ENCODE results near the gene VSNL1.

The VSNL1 gene

DNA sequence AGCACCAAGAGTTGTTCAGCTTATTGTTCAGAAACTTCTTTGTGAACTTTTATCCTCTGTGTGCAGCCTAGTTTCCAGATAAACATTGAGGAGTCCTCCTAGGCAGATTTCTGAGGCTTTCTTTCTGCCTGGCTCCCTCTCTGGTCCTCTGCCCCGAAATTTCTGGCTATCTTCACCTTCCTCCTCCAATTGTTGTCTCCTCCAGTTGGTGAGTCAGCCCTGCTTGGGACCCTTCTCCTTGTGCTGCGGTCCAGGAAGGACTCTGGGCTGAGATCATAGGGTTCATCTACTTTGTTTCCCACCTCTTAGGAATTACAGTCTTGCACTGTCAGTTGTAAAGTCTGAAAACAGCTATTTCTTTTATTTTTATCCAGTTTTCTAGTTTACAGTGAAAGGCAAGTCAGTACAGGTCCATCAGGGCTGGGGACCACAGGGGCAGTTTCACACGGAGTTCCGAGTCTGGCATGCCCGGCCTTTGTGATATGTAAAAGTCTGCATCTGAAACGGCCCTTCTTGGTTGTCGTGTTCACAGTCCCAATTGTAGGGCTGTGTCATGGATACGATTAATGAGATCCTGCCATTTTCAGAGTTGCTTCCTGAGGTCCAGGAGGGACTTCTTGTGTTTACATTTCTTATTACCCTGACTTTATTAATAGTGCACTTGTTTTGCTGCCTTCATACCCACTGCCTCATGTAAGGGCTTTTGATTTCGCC lies 112.3 kb downstream of the VSNL1 start:
- H3K9ac ChIP-seq (ENCODE audit: low read depth in 1 of 2, low read length in 2 of 2): no peak overlapping the region
- peaks cover 0 to 3% of the 10 kb centered on the region in 2 donors for H3K36me3 ChIP-seq (ENCODE audit: control insufficient read depth in 2 of 2, insufficient read depth in 2 of 2, low read length in 2 of 2)
- H3K9me3 ChIP-seq (ENCODE audit: control insufficient read depth in 2 of 2, low read length in 2 of 2): no peaks in the 10 kb centered on the region
- peaks cover 0 to 3% of the 10 kb centered on the region in 2 donors for H3K4me1 ChIP-seq (ENCODE audit: control insufficient read depth in 2 of 2, insufficient read depth in 2 of 2, low read length in 2 of 2)
- H3K27ac ChIP-seq (ENCODE audit: low read depth in 2 of 2, low read length in 2 of 2): no peak overlapping the region
- H3K27me3 ChIP-seq (ENCODE audit: control insufficient read depth in 2 of 2, insufficient read depth in 2 of 2, low read length in 2 of 2): no peaks in the 10 kb centered on the region
- H3K4me3 ChIP-seq (ENCODE audit: low read length in 2 of 2): no peak overlapping the region

DNA sequence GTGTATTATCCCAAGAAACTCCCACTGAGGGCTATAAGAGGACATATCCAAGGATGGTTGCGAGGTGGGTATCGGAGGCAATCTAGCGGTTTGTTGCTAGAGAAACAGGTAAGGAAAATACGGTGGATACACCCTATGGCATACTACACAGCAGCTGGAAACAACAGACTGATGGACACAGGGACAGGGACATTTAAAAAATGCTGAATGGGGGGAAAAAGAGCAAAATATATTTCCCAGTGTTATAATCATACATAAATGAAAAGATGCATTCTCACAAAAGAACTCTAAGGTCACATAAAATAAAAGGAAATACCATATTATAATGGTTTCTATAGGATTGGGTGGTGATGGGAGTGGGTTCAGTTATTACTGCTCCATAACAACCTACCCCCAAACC lies 117.3 kb downstream of the VSNL1 start:
- Histone ChIP-seq H3K27me3 (ENCODE audit: control insufficient read depth in 2 of 2, insufficient read depth in 2 of 2, low read length in 2 of 2) (no peaks in the 10 kb centered on the region), H3K9me3 (ENCODE audit: control insufficient read depth in 2 of 2, low read length in 2 of 2) (no peaks in the 10 kb centered on the region), H3K4me3 (ENCODE audit: low read length in 2 of 2) (no peak overlapping the region), H3K4me1 (ENCODE audit: control insufficient read depth in 2 of 2, insufficient read depth in 2 of 2, low read length in 2 of 2) (no peaks in the 10 kb centered on the region), H3K27ac (ENCODE audit: low read depth in 2 of 2, low read length in 2 of 2) (no peak overlapping the region), H3K9ac (ENCODE audit: low read depth in 1 of 2, low read length in 2 of 2) (no peak overlapping the region), H3K36me3 (ENCODE audit: control insufficient read depth in 2 of 2, insufficient read depth in 2 of 2, low read length in 2 of 2) (peaks cover 0 to 4% of the 10 kb centered on the region in 2 donors)

DNA sequence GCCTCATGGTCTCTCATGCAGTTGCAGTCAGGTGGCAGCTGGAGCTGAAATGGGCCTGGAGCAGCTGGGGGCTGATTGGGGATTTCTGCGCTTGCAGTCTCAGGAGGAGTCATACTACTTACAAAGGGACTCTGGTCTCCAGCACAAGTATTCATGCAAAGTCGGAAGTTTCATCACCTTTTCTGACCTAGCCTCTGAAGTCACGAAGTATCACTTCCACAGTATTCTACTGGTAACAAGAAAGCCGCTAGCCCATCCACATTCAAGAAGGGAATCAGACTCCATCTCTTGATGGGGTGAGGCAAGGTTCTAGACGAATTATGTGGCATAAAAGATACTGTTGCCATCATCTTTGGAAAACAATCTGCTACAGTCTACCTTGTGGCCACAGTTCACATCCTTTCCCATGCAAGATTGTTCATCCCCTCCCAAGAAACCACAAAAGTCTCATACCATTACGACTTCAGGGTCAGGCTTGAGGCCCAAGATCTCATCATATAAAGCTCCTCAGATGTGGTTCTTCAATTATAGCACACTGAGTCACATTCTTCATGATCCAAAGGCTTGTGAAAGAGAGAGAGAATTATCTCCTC lies 117.9 kb downstream of the VSNL1 start:
- Histone ChIP-seq H3K27me3 (ENCODE audit: control insufficient read depth in 2 of 2, insufficient read depth in 2 of 2, low read length in 2 of 2) (no peaks in the 10 kb centered on the region), H3K27ac (ENCODE audit: low read depth in 2 of 2, low read length in 2 of 2) (no peak overlapping the region), H3K9me3 (ENCODE audit: control insufficient read depth in 2 of 2, low read length in 2 of 2) (no peaks in the 10 kb centered on the region), H3K36me3 (ENCODE audit: control insufficient read depth in 2 of 2, insufficient read depth in 2 of 2, low read length in 2 of 2) (peaks cover 0 to 4% of the 10 kb centered on the region in 2 donors), H3K4me3 (ENCODE audit: low read length in 2 of 2) (no peak overlapping the region), H3K4me1 (ENCODE audit: control insufficient read depth in 2 of 2, insufficient read depth in 2 of 2, low read length in 2 of 2) (no peaks in the 10 kb centered on the region), H3K9ac (ENCODE audit: low read depth in 1 of 2, low read length in 2 of 2) (no peak overlapping the region)

DNA sequence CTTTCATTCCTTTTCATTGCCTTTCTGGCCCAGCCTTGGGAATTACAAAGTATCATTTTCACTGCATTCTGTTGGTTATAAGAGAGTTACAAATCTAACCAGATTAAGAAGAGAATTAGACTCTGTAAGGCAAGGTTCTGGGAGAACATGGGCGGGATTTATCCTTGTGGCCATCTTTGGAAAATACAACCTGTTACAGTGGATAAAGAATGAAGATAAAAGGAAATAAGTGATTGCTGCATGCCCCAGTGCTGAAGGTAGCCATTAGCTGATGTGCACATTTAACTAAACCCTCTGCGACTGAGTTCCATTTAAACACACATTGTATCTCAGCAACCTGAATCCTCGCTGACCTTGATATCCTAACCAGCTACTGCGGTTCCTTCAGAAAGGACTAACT lies 119.7 kb downstream of the VSNL1 start:
- H3K9me3 ChIP-seq (ENCODE audit: control insufficient read depth in 2 of 2, low read length in 2 of 2): no peaks in the 10 kb centered on the region
- H3K4me1 ChIP-seq (ENCODE audit: control insufficient read depth in 2 of 2, insufficient read depth in 2 of 2, low read length in 2 of 2): no peaks in the 10 kb centered on the region
- peaks cover 4 to 5% of the 10 kb centered on the region in 2 donors for H3K36me3 ChIP-seq (ENCODE audit: control insufficient read depth in 2 of 2, insufficient read depth in 2 of 2, low read length in 2 of 2)
- no peaks in the 10 kb centered on the region for H3K27me3 ChIP-seq (ENCODE audit: control insufficient read depth in 2 of 2, insufficient read depth in 2 of 2, low read length in 2 of 2)
- H3K9ac ChIP-seq (ENCODE audit: low read depth in 1 of 2, low read length in 2 of 2): no peak overlapping the region
- H3K4me3 ChIP-seq (ENCODE audit: low read length in 2 of 2): no peak overlapping the region
- no peak overlapping the region for H3K27ac ChIP-seq (ENCODE audit: low read depth in 2 of 2, low read length in 2 of 2)

DNA sequence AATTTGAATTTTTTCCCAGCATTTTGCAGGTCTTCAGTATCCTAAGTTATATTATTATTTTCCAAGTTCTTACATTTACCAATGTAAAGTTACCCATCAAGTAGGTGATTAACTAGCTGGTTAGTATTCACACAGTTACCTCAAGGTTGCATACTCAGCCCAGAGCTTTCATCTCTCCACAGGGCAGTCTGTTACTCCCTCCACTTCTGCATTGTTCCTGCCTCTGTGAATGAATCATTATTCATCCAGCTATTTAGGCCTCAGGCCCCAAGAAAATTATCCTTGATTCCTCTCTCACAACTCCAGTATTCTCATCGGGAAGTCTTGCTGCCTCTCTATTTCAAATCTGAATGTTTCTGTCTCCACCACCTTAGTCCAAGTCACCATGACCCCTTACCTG lies 121.0 kb downstream of the VSNL1 start:
- no peaks in the 10 kb centered on the region for H3K27me3 ChIP-seq (ENCODE audit: control insufficient read depth in 2 of 2, insufficient read depth in 2 of 2, low read length in 2 of 2)
- no peaks in the 10 kb centered on the region for H3K9me3 ChIP-seq (ENCODE audit: control insufficient read depth in 2 of 2, low read length in 2 of 2)
- no peak overlapping the region for H3K27ac ChIP-seq (ENCODE audit: low read depth in 2 of 2, low read length in 2 of 2)
- no peak overlapping the region for H3K4me3 ChIP-seq (ENCODE audit: low read length in 2 of 2)
- H3K4me1 ChIP-seq (ENCODE audit: control insufficient read depth in 2 of 2, insufficient read depth in 2 of 2, low read length in 2 of 2): no peaks in the 10 kb centered on the region
- H3K36me3 ChIP-seq (ENCODE audit: control insufficient read depth in 2 of 2, insufficient read depth in 2 of 2, low read length in 2 of 2): peaks cover 4 to 5% of the 10 kb centered on the region in 2 donors
- H3K9ac ChIP-seq (ENCODE audit: low read depth in 1 of 2, low read length in 2 of 2): no peak overlapping the region

DNA sequence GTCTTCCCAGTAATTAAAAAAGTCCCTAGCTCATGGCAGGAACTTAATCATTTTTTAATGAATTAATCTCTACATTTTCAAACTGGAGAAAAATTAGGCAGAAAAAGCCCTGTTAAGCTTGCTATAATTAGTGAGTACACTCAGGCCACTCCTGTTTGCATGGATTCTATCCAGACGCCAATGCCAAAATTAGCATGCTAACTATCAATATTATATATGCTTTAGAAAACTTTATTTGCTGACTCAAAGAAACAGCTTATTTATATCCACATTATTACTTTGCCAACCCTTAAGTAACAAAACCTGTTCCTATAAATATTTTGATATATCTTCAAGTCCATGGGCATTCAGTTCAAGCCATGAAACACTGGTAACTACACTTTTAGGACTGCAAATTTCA lies 122.2 kb downstream of the VSNL1 start:
- H3K4me1 ChIP-seq (ENCODE audit: control insufficient read depth in 2 of 2, insufficient read depth in 2 of 2, low read length in 2 of 2): no peaks in the 10 kb centered on the region
- H3K4me3 ChIP-seq (ENCODE audit: low read length in 2 of 2): no peak overlapping the region
- H3K9me3 ChIP-seq (ENCODE audit: control insufficient read depth in 2 of 2, low read length in 2 of 2): no peaks in the 10 kb centered on the region
- H3K27ac ChIP-seq (ENCODE audit: low read depth in 2 of 2, low read length in 2 of 2): no peak overlapping the region
- no peak overlapping the region for H3K9ac ChIP-seq (ENCODE audit: low read depth in 1 of 2, low read length in 2 of 2)
- H3K36me3 ChIP-seq (ENCODE audit: control insufficient read depth in 2 of 2, insufficient read depth in 2 of 2, low read length in 2 of 2): peaks cover 7 to 8% of the 10 kb centered on the region in 2 donors
- H3K27me3 ChIP-seq (ENCODE audit: control insufficient read depth in 2 of 2, insufficient read depth in 2 of 2, low read length in 2 of 2): no peaks in the 10 kb centered on the region

DNA sequence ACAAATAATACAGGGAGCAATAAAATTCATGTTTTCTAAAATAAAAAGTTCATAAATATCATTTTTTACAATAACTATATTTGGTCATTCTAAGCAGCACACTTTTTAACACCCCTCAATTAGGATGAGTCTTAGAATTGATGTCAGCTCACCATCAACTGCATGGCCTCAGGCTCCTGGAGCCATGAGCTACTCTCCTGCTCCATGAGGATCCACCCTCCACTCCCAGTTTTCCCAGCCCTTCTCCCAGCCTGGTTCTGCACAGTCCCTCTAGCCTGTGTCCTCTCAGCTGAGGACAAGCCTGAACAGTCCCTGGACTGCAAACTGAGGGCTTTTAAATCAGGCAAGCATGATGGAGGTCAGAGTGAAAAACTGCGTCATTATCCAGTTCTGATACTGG lies 124.0 kb downstream of the VSNL1 start:
- Histone ChIP-seq H3K27ac (ENCODE audit: low read depth in 2 of 2, low read length in 2 of 2) (no peak overlapping the region), H3K9me3 (ENCODE audit: control insufficient read depth in 2 of 2, low read length in 2 of 2) (no peaks in the 10 kb centered on the region), H3K36me3 (ENCODE audit: control insufficient read depth in 2 of 2, insufficient read depth in 2 of 2, low read length in 2 of 2) (peaks cover 10 to 17% of the 10 kb centered on the region in 2 donors), H3K9ac (ENCODE audit: low read depth in 1 of 2, low read length in 2 of 2) (no peak overlapping the region), H3K27me3 (ENCODE audit: control insufficient read depth in 2 of 2, insufficient read depth in 2 of 2, low read length in 2 of 2) (no peaks in the 10 kb centered on the region), H3K4me1 (ENCODE audit: control insufficient read depth in 2 of 2, insufficient read depth in 2 of 2, low read length in 2 of 2) (no peaks in the 10 kb centered on the region), H3K4me3 (ENCODE audit: low read length in 2 of 2) (no peak overlapping the region)

DNA sequence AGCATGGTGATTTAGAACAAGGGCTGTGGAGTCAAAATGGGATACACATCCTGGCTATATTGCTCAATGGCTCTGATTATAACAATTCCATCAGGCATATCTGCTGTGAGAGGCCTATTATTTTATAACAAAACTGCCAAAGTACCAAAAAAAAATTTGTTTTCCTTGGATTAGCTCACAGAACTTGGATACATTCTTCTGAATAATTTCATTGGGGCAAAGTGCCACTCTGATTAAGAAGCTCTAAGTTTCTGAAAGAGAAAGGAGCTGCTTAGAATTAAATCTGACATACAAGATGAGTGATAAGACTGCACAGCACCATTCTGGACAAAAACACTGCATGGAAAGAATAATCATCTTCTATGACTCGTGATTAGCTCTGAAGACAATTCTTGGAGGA lies 127.4 kb downstream of the VSNL1 start:
- peaks cover 6 to 23% of the 10 kb centered on the region in 2 donors for H3K36me3 ChIP-seq (ENCODE audit: control insufficient read depth in 2 of 2, insufficient read depth in 2 of 2, low read length in 2 of 2)
- no peak overlapping the region for H3K4me3 ChIP-seq (ENCODE audit: low read length in 2 of 2)
- H3K4me1 ChIP-seq (ENCODE audit: control insufficient read depth in 2 of 2, insufficient read depth in 2 of 2, low read length in 2 of 2): no peaks in the 10 kb centered on the region
- H3K27me3 ChIP-seq (ENCODE audit: control insufficient read depth in 2 of 2, insufficient read depth in 2 of 2, low read length in 2 of 2): no peaks in the 10 kb centered on the region
- no peak overlapping the region for H3K27ac ChIP-seq (ENCODE audit: low read depth in 2 of 2, low read length in 2 of 2)
- no peaks in the 10 kb centered on the region for H3K9me3 ChIP-seq (ENCODE audit: control insufficient read depth in 2 of 2, low read length in 2 of 2)
- H3K9ac ChIP-seq (ENCODE audit: low read depth in 1 of 2, low read length in 2 of 2): no peak overlapping the region

DNA sequence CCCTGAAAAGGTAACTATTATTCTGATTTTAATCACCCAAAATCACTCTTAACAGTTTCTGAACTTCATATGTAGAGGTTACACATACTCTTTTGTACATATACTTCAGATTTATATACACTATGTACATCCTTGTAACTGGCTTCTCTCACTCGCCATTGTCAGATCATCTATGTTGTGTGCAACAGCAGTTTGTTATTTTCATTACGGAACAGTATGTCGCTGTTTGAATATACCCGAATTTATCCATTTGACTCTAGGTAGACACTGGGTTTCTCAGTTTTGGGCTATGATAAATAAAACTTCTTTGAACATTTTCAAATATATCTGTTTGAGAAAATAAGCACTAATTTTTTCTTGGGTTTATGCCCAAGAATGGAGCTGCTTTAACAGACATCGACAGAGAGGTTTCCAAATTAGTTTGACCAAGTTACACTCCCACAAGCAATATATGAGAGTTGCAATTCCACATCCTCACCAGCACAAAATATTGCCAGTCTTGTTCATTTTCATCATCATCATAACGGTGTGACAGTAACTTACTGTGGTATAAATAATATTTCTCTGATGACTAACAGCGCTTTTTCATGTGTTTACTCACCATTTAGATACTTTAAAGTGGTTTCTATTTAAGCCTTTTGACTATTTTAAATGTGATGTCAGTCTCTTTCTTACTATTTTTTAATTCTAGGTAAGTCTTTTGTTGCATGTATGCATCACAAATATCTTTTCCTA lies 132.3 kb downstream of the VSNL1 start:
- Histone ChIP-seq H3K27me3 (ENCODE audit: control insufficient read depth in 2 of 2, insufficient read depth in 2 of 2, low read length in 2 of 2) (no peaks in the 10 kb centered on the region), H3K4me1 (ENCODE audit: control insufficient read depth in 2 of 2, insufficient read depth in 2 of 2, low read length in 2 of 2) (no peaks in the 10 kb centered on the region), H3K9ac (ENCODE audit: low read depth in 1 of 2, low read length in 2 of 2) (no peak overlapping the region), H3K27ac (ENCODE audit: low read depth in 2 of 2, low read length in 2 of 2) (no peak overlapping the region), H3K36me3 (ENCODE audit: control insufficient read depth in 2 of 2, insufficient read depth in 2 of 2, low read length in 2 of 2) (peaks cover 15 to 16% of the 10 kb centered on the region in 2 donors), H3K9me3 (ENCODE audit: control insufficient read depth in 2 of 2, low read length in 2 of 2) (no peaks in the 10 kb centered on the region), H3K4me3 (ENCODE audit: low read length in 2 of 2) (no peak overlapping the region)

DNA sequence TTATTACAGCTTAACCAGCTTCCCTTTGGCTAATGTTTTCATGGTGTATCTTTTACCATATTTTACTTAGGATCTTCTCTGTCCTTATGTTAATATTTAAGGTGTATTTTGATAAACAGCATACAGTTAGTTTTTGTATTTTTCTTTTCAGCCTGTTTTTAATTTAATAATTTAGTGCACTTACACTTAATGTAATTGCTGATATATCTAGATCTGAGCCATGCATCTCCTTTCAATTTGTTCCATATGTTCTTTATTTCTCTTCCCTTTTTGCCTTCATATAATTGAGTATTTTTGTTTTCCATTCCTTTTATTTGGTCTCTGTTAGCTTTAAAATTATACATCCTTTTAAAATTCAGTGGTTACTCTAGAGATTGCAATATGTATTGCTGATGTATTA lies 134.3 kb downstream of the VSNL1 start:
- no peaks in the 10 kb centered on the region for H3K9me3 ChIP-seq (ENCODE audit: control insufficient read depth in 2 of 2, low read length in 2 of 2)
- H3K4me3 ChIP-seq (ENCODE audit: low read length in 2 of 2): no peak overlapping the region
- H3K4me1 ChIP-seq (ENCODE audit: control insufficient read depth in 2 of 2, insufficient read depth in 2 of 2, low read length in 2 of 2): no peaks in the 10 kb centered on the region
- H3K9ac ChIP-seq (ENCODE audit: low read depth in 1 of 2, low read length in 2 of 2): no peak overlapping the region
- peaks cover 3 to 14% of the 10 kb centered on the region in 2 donors for H3K36me3 ChIP-seq (ENCODE audit: control insufficient read depth in 2 of 2, insufficient read depth in 2 of 2, low read length in 2 of 2)
- no peak overlapping the region for H3K27ac ChIP-seq (ENCODE audit: low read depth in 2 of 2, low read length in 2 of 2)
- H3K27me3 ChIP-seq (ENCODE audit: control insufficient read depth in 2 of 2, insufficient read depth in 2 of 2, low read length in 2 of 2): no peaks in the 10 kb centered on the region
